Measurements from ENCODE around the gene IGF2BP2.
"Not testable (repeated sequence)": the region's sequence is repeated elsewhere in the genome, so short reads cannot be mapped to it uniquely, and the experiment has no call there.

Gene IGF2BP2

DNA sequence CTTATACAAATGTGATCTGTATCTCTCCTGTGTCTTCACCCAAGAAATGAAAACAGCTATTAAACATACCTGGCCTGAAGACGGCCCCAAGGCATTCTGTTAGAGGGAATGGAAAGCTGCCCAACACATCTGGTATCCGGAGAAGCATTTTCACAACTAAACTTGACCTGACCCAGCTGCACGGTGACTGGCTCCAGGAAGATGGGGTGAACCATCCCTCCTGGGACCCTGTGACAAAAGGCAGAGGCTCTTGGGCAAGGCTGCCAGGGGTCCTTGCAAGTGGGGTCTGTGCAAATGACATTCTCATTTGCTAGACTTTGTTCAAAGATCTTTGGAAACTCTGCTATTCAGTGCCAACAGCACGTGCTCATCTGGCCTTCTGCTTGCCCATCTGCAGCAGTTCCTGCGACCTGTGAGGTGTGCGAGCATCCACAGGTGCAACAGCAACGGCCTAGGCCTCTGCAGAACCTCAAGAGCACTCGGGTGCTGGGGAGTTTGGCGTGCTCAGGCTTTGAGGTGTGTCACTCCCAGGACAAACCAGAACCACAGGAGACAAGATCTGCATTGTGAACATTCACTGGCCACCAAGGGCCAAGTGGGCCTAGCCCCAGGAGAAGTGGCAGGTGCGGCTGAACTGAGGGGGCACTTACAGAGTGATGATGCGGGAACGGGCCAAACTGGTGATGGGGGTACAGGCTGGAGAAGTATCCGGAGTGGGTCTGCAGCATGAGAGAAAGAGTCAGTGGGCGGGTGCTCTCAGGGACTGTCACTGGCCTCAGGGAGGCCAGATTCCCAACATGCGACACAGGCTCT lies 166.9 kb downstream of the IGF2BP2 start:
- DNase-seq = no peak

DNA sequence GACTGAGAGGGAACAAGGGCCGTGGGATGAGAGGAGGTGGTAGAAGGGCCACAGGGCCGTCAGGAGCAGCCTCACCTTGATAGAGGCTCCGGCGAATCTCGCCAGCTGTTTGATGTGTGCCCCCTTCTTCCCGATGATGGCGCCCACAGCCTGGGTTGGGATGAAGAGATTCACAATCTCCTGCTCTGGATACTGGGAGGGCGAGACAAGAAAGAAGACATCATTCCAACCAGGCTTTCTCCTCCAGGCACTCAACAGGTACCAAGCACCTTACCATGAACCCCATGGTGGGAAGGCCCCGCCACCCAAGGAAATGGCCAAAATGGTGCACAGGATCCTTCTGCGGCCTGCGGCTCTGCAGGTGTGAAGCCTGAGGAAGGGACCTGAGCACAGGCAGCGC lies 167.6 kb downstream of the IGF2BP2 start:
- DNase-seq = no peak

DNA sequence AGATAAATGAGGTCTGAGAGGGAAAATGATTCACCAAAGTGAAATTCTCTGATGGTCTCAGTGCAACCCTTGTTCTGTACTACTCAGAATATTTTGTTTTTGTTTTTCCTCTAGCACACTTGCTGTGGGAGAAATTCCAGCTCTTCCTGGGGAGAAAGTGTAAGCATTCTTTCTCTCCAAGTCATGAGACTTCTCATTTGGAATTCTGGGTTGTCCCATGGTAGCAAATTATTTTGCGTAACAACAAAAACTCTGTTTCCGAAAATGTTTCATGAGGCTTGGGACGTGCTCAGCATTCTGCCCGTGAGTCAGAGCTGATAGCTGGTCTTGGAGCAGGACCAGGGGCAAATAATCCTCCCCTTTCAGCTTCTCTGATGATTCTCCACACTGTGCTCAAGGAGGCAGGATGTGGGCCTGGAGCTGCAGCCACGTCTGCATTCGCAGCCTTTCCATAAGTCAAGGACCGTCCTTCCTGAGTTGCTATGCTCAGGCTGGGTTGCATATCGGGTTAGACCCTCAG lies 168.5 kb downstream of the IGF2BP2 start:
- no peak for DNase-seq

DNA sequence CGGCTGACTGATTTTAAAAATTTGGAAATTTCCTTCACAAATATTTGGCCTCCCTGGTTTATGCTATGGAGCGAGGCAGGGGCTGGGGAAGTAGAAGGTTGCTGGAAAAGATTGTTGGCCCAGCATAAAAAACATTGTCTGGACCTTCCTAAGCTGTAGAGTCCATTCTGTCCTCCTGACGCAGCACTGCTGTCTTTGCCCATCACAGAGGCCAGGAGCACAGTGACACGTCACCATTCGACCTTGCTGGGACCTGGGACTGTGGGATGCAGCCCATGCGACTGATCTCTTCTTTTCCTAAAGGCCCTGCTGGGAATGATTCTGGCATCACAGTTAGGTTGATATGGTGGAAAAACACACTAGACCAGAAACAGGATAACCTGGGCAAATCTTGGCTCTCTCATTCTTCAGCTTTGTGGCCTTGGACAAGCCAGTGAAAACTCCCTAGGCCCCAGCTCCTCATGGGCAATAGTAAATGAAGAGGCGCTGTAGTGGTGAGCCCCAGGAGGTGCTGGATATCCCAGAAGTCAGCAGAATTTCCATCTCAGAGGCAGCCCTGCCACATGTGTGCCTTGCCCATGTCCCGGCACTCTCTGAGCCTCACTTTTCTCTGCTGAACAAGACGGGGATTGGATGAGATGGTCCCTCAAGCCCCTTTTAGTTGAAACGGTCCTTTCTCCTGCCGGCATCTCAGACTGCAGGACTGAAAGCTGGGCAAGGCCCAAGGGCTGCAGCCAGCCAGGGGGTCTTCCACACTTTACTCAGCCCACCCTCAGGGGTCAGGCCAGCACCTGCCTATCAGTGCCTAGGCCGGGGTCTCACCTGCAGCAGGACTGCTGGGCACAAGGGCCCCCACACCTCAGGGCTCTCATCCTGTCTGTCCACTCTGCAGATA lies 169.2 kb downstream of the IGF2BP2 start:
- DNase-seq = no peak

DNA sequence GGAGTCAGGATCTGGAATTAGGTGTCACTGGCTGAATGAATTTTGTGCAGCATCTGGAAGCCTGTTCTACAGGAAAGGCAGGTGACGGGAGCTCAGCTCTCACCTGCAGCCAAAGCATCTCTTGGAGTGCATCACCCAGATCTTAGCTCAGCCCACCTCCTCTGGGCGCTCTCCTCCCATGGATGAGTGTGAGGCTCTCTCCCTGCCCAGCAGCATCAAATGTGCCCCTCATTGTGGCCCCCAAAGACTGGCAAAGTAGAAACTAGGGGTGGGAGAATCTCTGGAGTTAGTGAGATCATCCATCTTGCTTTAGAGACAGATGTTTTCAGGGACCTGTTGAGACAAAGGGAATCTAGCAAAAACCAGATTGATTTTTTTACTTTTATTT lies 170.1 kb downstream of the IGF2BP2 start:
- DNase-seq = no peak

DNA sequence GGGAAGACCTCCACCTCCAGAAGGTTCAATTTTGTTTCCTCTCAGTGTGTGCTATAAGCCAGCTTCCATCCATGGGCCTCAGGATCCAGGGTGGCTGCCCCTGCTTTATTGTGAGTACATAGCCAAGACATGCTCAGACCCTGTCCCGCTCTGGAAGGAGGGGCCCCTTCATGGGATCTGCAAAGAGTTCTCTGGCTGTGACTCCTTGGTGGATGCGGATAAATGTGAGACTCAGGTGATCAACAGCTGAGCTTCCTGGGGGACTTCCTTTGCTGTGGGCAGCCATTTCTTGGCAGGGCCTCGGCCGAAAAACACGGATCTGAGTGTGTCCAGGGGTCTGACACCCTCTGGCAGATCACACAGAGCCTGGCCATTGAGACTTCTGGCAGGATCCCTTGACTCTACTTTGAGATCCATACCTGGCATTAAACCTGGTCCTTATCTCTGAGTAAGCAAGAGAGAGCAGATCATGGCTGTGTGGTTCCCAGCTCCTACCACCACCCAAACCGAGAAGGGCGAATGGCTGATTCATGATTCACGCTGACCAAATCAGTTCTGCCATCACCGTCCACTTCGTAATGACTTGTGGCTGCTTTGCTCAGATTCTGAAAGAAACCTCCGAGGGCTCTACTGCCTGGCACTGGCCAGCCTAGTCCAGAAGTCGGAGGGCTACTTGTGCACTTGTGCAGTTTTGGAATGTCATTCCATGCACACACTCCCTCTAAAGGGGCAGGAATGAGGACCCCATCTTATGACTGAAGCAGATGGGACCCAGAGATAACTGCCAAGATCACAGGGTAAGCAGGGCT lies 170.7 kb downstream of the IGF2BP2 start:
- DNase-seq = no peak

DNA sequence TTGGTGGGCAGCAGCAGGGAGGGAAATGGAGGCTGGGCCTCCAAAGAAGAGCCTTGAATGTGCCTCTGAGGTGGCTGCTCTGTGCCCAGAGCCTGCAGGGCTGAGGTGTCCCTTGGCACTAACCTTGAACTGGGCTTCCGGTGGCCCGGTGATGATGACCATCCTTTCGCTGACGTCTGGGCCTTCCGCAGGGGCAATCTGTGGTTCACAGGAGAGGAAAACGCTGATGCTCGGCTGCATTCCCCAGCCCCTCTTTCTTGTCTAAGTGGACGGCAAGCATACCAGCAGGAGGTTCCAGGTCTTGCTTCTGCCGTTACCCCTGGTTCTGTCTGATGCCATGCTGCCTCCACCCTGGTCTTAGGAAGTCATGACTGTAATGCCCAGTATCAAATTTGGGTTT lies 172.9 kb downstream of the IGF2BP2 start:
- no peak for DNase-seq

DNA sequence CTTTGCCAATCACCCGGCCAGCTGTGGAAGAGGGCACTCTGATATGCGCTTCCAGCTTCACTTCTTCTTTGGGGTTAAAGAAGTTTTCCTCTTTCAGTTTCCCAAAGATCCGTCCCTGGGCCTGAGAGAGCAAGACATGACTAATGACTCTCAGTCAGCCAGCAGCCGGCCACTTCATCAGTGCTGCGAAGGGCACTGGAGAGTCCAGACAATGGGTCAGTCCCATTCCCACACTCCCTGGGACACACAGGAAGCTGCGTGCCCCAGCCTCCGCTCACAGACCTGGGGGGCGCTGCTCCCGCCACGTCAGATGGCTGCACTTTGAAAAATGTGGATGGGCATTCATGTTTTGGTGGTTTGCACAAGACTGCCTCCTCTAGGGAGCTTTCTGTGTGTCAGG lies 175.4 kb downstream of the IGF2BP2 start:
- no peak for DNase-seq

DNA sequence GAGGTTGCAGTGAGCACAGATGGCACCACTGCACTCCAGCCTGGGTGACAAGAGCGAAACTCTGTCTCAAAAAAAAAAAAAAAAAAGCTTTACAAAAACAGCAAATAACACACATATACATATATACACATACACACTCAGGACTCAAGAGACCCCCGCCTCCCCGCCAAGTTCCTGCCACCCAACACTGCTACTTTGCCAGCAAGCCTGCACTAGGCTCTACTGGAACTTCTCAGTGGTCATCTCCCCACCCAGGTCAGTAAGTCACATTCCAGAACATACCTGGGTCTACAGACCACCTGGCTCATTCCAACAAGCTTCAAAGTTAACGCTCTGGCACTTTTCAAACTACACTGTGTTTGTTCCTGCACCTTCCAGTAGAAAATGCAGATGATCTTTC lies 176.4 kb downstream of the IGF2BP2 start:
- DNase-seq = no peak

DNA sequence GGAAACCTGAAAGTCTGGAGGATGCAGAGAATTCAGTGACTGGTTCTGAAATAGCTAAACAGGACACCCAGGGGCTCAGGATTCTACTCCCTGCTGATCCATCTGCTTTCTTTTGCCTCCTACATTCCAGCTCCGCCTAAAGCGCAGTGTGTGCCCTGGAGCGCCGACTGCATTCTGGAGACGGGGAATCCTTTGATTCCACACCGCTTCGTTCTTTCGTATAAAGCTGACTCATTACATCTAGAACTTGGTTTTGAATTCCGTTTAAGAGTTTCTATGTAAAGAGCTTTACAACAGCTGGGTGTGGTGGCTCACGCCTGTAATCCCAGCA lies 177.0 kb downstream of the IGF2BP2 start:
- DNase-seq = no peak

DNA sequence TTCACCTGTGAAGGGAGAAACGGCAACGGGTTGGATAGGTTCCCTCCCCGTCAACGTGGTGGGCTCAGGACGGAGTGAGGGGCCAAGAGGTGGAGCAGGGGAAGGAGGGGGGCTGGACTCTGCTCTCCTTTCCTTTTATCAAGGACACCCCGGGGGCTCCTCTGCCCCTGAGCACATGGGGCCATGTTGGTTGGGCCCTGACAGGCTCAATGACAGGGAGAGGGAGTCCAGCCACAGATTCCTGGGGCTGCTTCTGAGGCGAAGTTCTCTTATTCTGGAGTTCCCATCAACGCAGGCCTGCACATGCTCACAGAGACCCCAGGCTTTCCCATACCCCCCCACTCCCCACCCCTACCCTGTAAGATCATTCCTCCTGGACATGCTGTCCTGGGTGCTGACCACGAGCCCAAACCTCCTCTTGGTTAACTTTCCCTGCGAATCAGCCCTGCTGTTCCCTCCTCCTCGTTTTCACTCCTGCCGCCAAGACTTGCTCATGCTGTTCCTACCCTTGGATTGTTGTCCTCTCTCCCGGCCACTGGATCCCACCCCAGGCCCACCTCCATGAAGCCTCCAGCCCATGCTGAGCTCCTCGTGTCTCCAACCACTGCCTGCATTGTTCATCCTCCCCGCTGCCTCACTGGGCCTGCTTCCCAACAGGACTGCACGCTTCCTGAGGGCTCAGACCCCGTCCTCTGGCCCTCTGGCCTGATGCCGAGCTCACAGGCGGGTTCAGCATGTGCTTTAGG lies 177.5 kb downstream of the IGF2BP2 start:
- no peak for DNase-seq

DNA sequence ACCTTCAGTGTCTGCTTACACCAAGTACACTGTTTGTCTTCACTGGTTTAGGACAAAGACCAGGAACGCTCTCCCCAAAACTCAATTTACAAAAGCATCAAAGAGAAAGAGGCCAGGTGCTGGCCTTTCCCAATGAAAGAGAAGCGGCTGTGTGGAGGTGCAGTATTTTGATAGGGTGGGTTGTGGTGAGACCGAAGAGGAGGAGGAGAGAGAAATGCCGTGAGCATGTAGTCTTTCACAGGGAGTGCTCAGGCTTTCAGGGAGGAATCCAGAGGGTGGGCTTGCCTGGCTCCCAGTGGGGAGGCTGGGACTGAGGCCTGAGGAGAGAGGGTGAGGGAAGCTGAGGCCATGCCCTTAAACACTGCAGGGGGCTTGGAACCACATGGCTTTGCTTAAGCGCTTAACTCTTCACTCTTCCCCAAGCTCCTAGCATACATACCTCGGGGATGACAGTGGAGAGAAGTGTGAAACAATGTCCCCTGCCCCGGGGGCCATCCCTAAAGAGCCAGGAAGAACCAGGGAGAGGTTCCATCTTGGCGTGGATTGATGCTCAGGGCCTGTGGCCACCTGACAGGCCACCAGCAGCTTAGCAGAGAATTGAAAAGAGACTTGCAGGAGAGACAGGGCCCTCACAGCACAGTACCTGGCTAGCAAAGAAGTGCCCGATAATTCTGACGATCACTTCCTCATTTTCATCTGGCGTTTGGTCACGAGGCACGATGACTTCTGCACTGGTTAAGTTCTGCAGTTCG lies 178.3 kb downstream of the IGF2BP2 start:
- no peak for DNase-seq

DNA sequence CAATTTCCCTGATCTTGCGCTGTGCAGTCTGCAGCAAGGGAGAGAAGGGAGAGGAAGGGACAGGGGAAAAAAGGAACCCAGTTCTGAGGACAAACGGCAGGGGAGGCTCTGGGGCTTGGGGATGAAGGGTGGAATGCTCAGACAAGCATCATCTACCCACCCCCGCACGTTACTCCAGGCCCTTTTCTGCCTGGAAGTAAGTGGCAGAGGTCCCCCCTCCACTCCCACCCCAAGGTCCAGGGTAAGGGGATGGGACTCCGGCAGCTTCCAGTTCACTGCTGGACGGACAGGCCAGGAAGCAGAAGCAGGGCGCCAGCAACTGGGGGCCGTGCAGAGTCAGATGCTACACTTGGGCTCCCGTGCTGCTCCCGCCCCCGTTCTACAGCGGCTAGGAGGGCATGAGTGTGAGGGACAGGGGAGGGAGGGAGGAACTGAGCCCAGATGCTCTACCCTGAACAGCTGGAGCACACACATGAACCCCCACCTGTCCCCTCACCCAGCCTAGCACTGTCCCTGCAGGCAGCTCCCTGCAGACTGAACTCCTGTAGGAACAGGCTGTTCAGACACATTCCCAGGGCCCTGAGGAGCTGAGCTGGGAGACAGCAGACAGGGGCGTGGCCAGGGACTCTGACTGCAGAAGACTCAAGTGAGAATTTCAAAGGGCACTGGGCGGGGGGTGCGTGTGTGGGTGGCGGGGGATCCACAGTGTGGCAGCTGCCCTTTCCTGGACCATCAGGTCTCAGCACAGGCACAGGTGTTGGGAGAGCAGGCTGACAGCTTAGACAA lies 179.1 kb downstream of the IGF2BP2 start:
- DNase-seq = no peak

DNA sequence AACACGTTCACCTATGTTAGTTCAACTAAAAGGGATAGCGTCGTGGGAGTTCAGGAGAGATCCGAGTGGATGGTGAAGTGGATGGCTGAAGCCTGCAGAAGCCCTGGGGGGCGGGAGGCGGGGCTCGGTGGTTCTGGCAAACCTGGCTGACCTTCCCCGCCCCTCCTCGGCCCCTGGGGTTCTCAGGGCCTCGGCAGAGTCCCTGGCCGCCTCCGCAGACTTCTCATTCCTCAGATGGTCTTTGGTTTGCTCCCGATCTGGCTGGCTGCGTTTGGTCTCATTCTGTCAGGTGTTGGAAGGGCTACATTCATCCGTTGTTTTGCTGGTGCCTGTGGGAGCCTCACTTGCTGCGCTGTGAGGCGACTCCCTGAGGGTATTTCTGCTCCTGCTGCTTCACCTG lies 179.7 kb downstream of the IGF2BP2 start:
- not testable (repeated sequence) for DNase-seq

DNA sequence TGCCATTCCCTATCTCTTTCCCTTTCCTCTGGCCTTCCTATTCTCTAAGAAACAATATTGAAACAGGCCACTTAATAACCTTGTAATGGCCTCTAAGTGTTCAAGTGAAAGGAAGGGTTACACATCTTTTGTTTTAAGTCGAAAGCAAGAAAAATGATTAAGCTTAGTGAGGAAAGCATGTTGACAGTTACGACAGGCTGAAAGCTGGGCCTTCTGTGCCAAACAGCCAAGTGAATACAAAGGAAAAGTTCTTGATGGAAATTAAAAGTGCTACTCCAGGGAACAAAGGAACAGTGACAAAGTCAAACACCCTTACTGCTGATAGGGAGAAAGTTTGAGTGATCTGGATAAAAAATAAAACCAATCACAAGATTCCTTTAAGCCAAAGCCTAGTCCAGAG lies 184.5 kb downstream of the IGF2BP2 start:
- no peak for DNase-seq

DNA sequence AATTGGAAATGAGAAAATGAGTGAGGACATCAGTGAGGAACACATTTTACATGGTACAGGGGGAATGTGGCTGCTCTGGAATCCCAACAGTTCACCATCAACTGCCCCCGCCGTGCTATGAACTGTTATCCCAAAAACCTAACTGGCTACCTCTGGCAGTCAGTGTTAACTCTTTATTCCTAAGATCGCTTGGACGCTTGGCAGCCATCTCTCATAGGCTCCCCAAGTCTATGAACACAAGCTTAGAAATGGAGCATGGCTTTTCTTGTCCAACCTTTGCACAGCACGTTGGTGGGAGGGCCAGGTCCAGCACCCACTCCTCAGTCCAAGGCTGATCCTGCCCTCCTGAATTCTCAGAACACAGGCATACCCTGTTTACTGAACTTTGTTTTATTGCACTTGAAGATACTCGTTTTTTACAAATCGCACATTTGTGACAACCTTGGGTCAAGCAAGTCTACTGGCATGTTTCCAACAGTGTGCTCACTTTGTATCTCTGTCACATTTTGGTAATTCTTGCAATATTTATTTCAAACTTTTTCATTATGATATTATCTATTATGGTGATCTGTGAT lies 185.1 kb downstream of the IGF2BP2 start:
- DNase-seq = no peak

DNA sequence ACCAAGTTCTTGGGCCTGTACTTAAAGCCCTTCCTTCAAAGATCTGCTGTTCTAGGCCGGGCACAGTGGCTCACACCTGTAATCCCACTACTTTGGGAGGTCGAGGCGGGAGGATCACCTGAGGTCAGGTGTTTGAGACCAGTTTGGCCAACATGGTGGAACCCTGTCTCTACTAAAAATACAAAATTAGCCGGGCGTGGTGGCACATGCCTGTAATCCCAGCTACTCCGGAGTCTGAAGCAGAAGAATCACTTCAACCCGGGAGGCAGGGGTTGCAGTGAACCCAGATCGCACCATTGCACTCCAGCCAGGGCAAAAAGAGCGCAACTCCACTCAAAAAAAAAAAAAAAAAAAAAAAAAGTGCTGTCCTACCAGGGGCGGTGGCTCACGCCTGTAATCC lies 186.2 kb downstream of the IGF2BP2 start:
- DNase-seq = not testable (repeated sequence)

DNA sequence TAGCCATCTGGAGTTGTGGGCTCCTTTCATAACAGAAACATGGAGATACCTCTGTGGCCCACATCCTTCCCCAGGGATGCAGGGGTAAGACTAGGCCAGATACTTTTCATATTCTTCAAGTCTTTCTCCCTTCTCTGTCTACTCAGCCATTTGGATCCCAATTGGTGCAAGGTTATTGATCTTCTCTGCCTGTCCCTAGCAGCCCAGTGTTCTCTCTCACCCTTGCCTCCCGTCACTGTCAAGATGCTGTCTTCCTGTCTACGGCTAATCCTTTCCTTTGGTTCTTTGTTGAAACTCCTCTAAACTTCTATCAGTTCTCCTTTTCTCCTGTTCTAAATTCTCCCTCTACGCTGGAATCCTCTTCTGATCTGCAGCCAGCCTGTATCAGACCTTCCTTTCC lies 187.5 kb downstream of the IGF2BP2 start:
- no peak for DNase-seq

DNA sequence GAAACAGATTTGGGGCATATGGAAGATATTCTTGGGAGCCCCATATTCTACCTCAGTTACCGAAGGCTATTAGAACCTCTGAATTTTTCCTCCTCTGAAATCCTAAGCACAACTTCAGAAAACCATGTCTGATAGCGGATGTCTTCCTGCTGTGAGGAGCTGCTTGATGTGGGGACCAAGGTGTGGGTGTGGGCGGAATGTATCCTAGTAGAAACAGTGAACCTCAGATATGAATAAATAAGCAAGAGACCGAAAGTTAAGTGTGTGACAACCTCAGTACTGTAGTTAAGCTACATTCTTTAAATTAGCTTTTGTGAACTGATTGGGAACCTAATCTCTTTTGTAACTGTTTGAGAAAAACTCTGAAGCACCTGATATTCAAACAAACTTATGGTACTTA lies 191.8 kb downstream of the IGF2BP2 start:
- no peak for DNase-seq

DNA sequence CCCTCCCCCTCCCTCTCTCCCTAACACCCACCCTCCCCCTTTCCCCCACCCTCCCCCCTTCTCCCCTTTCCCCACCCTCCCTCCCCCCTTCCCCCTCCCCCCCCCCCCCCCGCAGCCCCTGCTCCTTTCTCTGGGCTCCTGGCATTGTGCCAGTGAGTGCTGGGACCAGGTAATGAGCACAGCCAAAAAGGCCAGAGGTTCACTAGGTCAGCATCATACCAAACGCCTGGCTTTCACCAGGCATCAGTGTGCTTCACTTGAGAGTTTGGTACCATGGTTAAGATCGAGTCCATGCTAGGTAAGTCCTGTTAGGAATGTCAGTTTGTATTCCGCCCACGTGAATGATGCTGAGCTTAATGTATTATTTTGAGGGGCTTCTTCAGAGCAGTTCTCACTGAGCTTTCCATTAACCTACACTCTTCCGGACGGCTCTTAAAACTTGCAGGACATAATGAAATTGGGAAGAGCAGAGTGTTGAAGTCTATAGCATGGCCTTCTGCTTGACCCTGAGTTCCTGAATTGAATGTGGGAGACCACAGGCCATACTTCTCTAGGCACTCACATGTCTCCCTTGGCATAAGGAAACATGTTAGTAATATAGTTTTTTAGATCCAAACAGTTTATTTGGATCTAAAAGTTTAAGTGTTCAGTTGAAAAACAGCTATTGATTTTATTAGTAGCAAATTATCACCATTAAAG lies 193.2 kb downstream of the IGF2BP2 start:
- no peak for DNase-seq
